Neuronal stem cell (in vitro differentiated cells): Measurements from ENCODE around the gene MEIS2.

ENCODE experiments used
- DNase-seq: peaks from one replicate; pipeline ENCODE4 v3.0.0-alpha.2; 2013; ENCODE audit warnings: low spot score
- H2AFZ ChIP-seq: one replicate; pipeline ENCODE4 v1.6.1; 2013; ENCODE audit warnings: mild to moderate bottlenecking, low read length, inconsistent platforms
- H2AK5ac ChIP-seq: 2 replicates; pipeline ENCODE4 v1.6.1; 2013; ENCODE audit warnings: low read depth, mild to moderate bottlenecking, inconsistent platforms, low read length, moderate library complexity, mixed read lengths
- H2BK120ac ChIP-seq: 2 replicates; pipeline ENCODE4 v1.6.1; 2013; ENCODE audit warnings: low read depth, mild to moderate bottlenecking, inconsistent platforms, low read length, moderate library complexity, mixed read lengths
- H2BK12ac ChIP-seq: one replicate; pipeline ENCODE4 v1.6.1; 2013; ENCODE audit warnings: low read length, inconsistent platforms
- H2BK15ac ChIP-seq: 2 replicates; pipeline ENCODE4 v1.6.1; 2013; ENCODE audit warnings: mild to moderate bottlenecking, low read length, inconsistent platforms, mixed read lengths
- H2BK5ac ChIP-seq: one replicate; pipeline ENCODE4 v1.6.1; 2013; ENCODE audit warnings: inconsistent platforms, mild to moderate bottlenecking, low read length, moderate library complexity
- H3K14ac ChIP-seq: one replicate; pipeline ENCODE4 v1.6.1; 2013; ENCODE audit warnings: low read length, inconsistent platforms
- H3K18ac ChIP-seq: 2 replicates; pipeline ENCODE4 v1.6.1; 2013; ENCODE audit warnings: low read length, inconsistent platforms
- H3K23ac ChIP-seq: 2 replicates; pipeline ENCODE4 v1.6.1; 2013; ENCODE audit warnings: low read depth, mild to moderate bottlenecking, mixed read lengths, low read length, inconsistent platforms; ENCODE audit not compliant: poor library complexity
- H3K27ac ChIP-seq: replicated peaks from 3 replicates; pipeline ENCODE4 v1.5.1; 2013; ENCODE audit warnings: low read length, inconsistent platforms
- H3K27me3 ChIP-seq, 3 experiments: 2 replicates each; pipeline ENCODE4 v1.6.1; 2013; ENCODE audit warnings: low read length in 3 of 3, mild to moderate bottlenecking in 2 of 3, inconsistent platforms in 1 of 3, low read depth in 1 of 3, mixed read lengths in 1 of 3, moderate library complexity in 1 of 3; ENCODE audit not compliant: control insufficient read depth in 3 of 3, insufficient read depth in 3 of 3
- H3K36me3 ChIP-seq, 2 donors: replicated peaks in 1 of 2; 2 replicates each; pipeline ENCODE4 v1.6.1; 2013; ENCODE audit warnings: low read length in 2 of 2; ENCODE audit not compliant: control insufficient read depth in 2 of 2, insufficient read depth in 2 of 2
- H3K4ac ChIP-seq: 2 replicates; pipeline ENCODE4 v1.6.1; 2013; ENCODE audit warnings: inconsistent platforms, mild to moderate bottlenecking, low read length, moderate library complexity
- H3K4me1 ChIP-seq, 2 donors: 1 replicate in 1 of 2; 2 replicates in 1 of 2; pipeline ENCODE4 v1.6.1; 2013; ENCODE audit warnings: low read length in 2 of 2, low read depth in 1 of 2; ENCODE audit not compliant: control insufficient read depth in 2 of 2, insufficient read depth in 1 of 2
- H3K4me2 ChIP-seq: one replicate; pipeline ENCODE4 v1.6.1; 2013; ENCODE audit warnings: mild to moderate bottlenecking, low read length, inconsistent platforms; ENCODE audit not compliant: insufficient read depth, poor library complexity, severe bottlenecking
- H3K4me3 ChIP-seq, 2 donors: 2 replicates each; pipeline ENCODE4 v1.5.1; 2013; ENCODE audit warnings: low read length in 2 of 2, mild to moderate bottlenecking in 2 of 2, inconsistent platforms in 1 of 2, moderate library complexity in 1 of 2
- H3K79me1 ChIP-seq: one replicate; pipeline ENCODE4 v1.6.1; 2013; ENCODE audit warnings: low read depth, mild to moderate bottlenecking, inconsistent platforms, low read length, moderate library complexity
- H3K9ac ChIP-seq: one replicate; pipeline ENCODE4 v1.6.1; 2013; ENCODE audit warnings: mild to moderate bottlenecking, low read depth, low read length, inconsistent platforms; ENCODE audit not compliant: poor library complexity
- H3K9me3 ChIP-seq, 2 donors: replicated peaks in 1 of 2; 2 replicates each; pipeline versions ENCODE3 to v1.6.1; 2013; ENCODE audit warnings: low read length in 2 of 2, mild to moderate bottlenecking in 2 of 2, inconsistent platforms in 1 of 2, low read depth in 1 of 2, mixed read lengths in 1 of 2, moderate library complexity in 1 of 2; ENCODE audit not compliant: control insufficient read depth in 2 of 2, insufficient read depth in 1 of 2
- H4K8ac ChIP-seq: one replicate; pipeline ENCODE4 v1.6.1; 2013; ENCODE audit warnings: low read depth, mild to moderate bottlenecking, inconsistent platforms, low read length, moderate library complexity
- H4K91ac ChIP-seq: one replicate; pipeline ENCODE4 v1.6.1; 2013; ENCODE audit warnings: low read length, low read depth, mild to moderate bottlenecking, inconsistent platforms; ENCODE audit not compliant: poor library complexity
- WGBS, 2 donors: extraction: QIAGEN DNeasy Blood & Tissue Kit; methylation state at CpG; one replicate each; pipeline ENCODE4 v1.1.7; 2013; ENCODE audit warnings: missing lambda C conversion rate in 2 of 2, mixed read lengths in 1 of 2; ENCODE audit not compliant: insufficient read length in 2 of 2, insufficient replicate concordance in 1 of 2; ENCODE audit errors: extremely low coverage in 2 of 2; 5-methylcytosine and 5-hydroxymethylcytosine counted together

Gene MEIS2

DNA sequence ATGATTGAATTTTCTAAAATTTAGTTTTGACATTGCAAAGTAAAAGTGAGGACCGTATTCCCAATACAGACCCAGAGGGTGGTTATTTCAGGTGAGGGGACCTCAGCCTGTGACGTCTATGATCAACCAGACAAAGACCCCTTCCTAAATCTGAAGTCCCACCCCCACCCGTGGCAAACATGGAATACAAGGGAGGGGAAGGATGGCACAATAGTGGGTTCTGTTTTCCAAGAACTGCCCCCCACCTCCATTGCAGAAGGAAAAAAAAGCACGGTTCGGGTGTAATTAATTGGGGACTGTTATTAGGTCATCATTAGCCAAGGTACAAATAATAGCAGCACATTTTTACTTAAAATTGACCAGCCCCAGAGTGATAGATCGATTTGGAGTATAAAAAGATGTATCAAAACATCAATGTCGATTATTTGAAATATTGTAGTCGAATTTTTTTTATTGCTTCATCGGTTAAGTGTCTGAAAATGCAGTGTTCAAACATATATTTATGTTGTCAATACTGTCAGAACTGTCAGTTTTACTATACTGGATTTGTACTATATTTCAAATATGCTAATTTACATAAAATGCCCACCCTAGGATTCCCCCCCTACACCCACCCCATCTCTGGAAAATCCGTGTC is 7.5 kb upstream of the MEIS2 start:
- Histone ChIP-seq H2BK12ac (no peak overlapping the region), H3K9ac (no peak overlapping the region), H2AFZ (no peak overlapping the region), H3K4ac (no peak overlapping the region), H3K4me1 (peaks cover 8 to 14% of the 10 kb centered on the region in 2 donors), H3K4me3 (no peak overlapping the region), H3K36me3 (no peaks in the 10 kb centered on the region), H2BK15ac (no peak overlapping the region), H4K91ac (no peak overlapping the region), H2BK5ac (no peak overlapping the region), H2BK120ac (no peak overlapping the region), H3K27ac (no peak overlapping the region), H3K27me3 (peaks cover 6 to 49% (median 46%) of the 10 kb centered on the region in 3 experiments), H2AK5ac (no peak overlapping the region), H3K4me2 (no peak overlapping the region), H4K8ac (no peak overlapping the region), H3K23ac (no peak overlapping the region), H3K79me1 (no peaks in the 10 kb centered on the region), H3K14ac (no peak overlapping the region), H3K18ac (no peak overlapping the region), H3K9me3 (no peaks in the 10 kb centered on the region)
- DNase-seq, result no peak
- WGBS, 2 donors, result no CpG with 5 or more reads among the region's 10 CpGs

GRCh38 chr15:37107071-37107743 is 6.9 kb upstream of the MEIS2 start:
- DNase-seq, result peak; percentile 29
- Histone ChIP-seq H2BK15ac (no peak overlapping the region), H3K27ac (no peak overlapping the region), H4K91ac (no peak overlapping the region), H2BK12ac (no peak overlapping the region), H3K27me3 (peaks cover 6 to 46% (median 40%) of the 10 kb centered on the region in 3 experiments), H3K23ac (no peak overlapping the region), H3K4me1 (peaks cover 8 to 14% of the 10 kb centered on the region in 2 donors), H3K4me3 (peak overlapping the region in 1 of 2 donors; percentile 58), H3K4me2 (peak overlapping the region; percentile 57), H3K9ac (no peak overlapping the region), H3K14ac (no peak overlapping the region), H4K8ac (no peak overlapping the region), H2AK5ac (no peak overlapping the region), H2BK120ac (no peak overlapping the region), H3K4ac (no peak overlapping the region), H2AFZ (no peak overlapping the region), H2BK5ac (no peak overlapping the region), H3K79me1 (no peaks in the 10 kb centered on the region), H3K36me3 (no peaks in the 10 kb centered on the region), H3K9me3 (no peaks in the 10 kb centered on the region), H3K18ac (no peak overlapping the region)
- WGBS, 2 donors, result no CpG with 5 or more reads among the region's 25 CpGs

- no peaks in the 10 kb centered on the region for H3K79me1 ChIP-seq
- no peak overlapping the region for H4K8ac ChIP-seq
- H3K36me3 ChIP-seq, result no peaks in the 10 kb centered on the region
- H3K4ac ChIP-seq, result no peak overlapping the region
- no peak overlapping the region for H2AK5ac ChIP-seq
- peak overlapping the region; percentile 25 to 66 for H3K4me3 ChIP-seq
- H2BK15ac ChIP-seq, result no peak overlapping the region
- no peak overlapping the region for H2BK120ac ChIP-seq
- H2AFZ ChIP-seq, result peak overlapping the region; percentile 78
- H3K27me3 ChIP-seq, result peaks cover 6 to 40% (median 33%) of the 10 kb centered on the region in 3 experiments
- H3K4me2 ChIP-seq, result peak overlapping the region; percentile 52
- no peak overlapping the region for H2BK5ac ChIP-seq
- no peak overlapping the region for H3K9ac ChIP-seq
- no CpG with 5 or more reads among the region's 23 CpGs for WGBS, 2 donors
- H2BK12ac ChIP-seq, result no peak overlapping the region
- DNase-seq, result peak; percentile 69
- H3K14ac ChIP-seq, result no peak overlapping the region
- H3K23ac ChIP-seq, result no peak overlapping the region
- H3K18ac ChIP-seq, result no peak overlapping the region
- H3K27ac ChIP-seq, result no peak overlapping the region
- H4K91ac ChIP-seq, result no peak overlapping the region
- no peaks in the 10 kb centered on the region for H3K9me3 ChIP-seq
- H3K4me1 ChIP-seq, result peaks cover 8 to 14% of the 10 kb centered on the region in 2 donors
Observed at GRCh38 chr15:37106490-37107001, 6.2 kb upstream of the MEIS2 start.

DNA sequence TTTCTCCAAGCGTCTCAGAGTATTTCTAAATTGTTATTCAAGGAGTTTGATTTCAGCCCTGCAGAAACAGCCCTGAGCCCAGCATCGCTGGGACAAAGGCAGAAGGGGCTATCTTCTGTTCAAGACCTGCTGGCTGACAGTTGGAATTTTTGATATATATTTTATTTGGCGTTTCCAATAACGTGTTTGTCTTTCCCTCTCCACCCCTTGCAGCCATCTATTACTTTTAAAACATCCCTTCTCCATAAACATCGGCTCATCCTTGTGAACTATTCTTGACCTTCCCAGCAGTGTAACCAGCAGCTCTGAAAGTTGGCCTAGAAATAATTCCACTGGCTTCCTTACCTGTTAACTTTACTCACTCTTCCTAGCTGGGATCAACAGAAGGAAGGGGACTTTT is 5.5 kb upstream of the MEIS2 start:
- peaks cover 6 to 33% (median 27%) of the 10 kb centered on the region in 3 experiments for H3K27me3 ChIP-seq
- no peak overlapping the region for H2AFZ ChIP-seq
- DNase-seq, result peak; percentile 15
- H3K14ac ChIP-seq, result no peak overlapping the region
- no peak overlapping the region for H3K18ac ChIP-seq
- no peak overlapping the region for H2BK120ac ChIP-seq
- H3K27ac ChIP-seq, result no peak overlapping the region
- H2BK12ac ChIP-seq, result no peak overlapping the region
- H3K36me3 ChIP-seq, result no peaks in the 10 kb centered on the region
- H3K4me3 ChIP-seq, result no peak overlapping the region
- no peak overlapping the region for H2AK5ac ChIP-seq
- H3K23ac ChIP-seq, result no peak overlapping the region
- no peak overlapping the region for H4K8ac ChIP-seq
- no CpG with 5 or more reads among the region's 5 CpGs for WGBS, 2 donors
- H3K9ac ChIP-seq, result no peak overlapping the region
- H3K4me2 ChIP-seq, result no peak overlapping the region
- H3K4ac ChIP-seq, result no peak overlapping the region
- H2BK5ac ChIP-seq, result no peak overlapping the region
- no peaks in the 10 kb centered on the region for H3K79me1 ChIP-seq
- no peak overlapping the region for H4K91ac ChIP-seq
- H3K4me1 ChIP-seq, result peaks cover 7 to 13% of the 10 kb centered on the region in 2 donors
- no peaks in the 10 kb centered on the region for H3K9me3 ChIP-seq
- no peak overlapping the region for H2BK15ac ChIP-seq
